AG09309 (cell line): ENCODE data around the gene ASB1.

Experiments used
- DNase-seq: peaks from one replicate; pipeline ENCODE4 v3.0.0-alpha.2; 2010; ENCODE audit warnings: low read depth
- H3K4me3 ChIP-seq: 2 replicates; pipeline ENCODE4 v1.5.1; 2011; ENCODE audit warnings: mild to moderate bottlenecking, low read depth, low read length, moderate library complexity; ENCODE audit not compliant: control insufficient read depth
- CTCF ChIP-seq: IDR thresholded peaks from 2 replicates; pipeline ENCODE4 v1.5.1; 2011; ENCODE audit warnings: mild to moderate bottlenecking, low read depth, low read length, inconsistent platforms; ENCODE audit not compliant: insufficient read depth, control insufficient read depth; ENCODE audit errors: missing control alignments

Gene ASB1

GRCh38 chr2:238418196-238418998, 8.3 kb upstream of the ASB1 start:
- no peak for DNase-seq
- TF ChIP-seq CTCF = no peak
- H3K4me3 ChIP-seq = no peak overlapping the region

- TF ChIP-seq CTCF = no peak
- DNase-seq = no peak
- no peak overlapping the region for H3K4me3 ChIP-seq
These were observed 7.7 kb upstream of the ASB1 start for GRCh38 chr2:238418999-238419546.

GRCh38 chr2:238420442-238420841, 6.3 kb upstream of the ASB1 start:
- DNase-seq = no peak
- TF ChIP-seq CTCF = no peak
- H3K4me3 ChIP-seq = no peak overlapping the region

GRCh38 chr2:238420878-238421694, 5.6 kb upstream of the ASB1 start:
- TF ChIP-seq CTCF = no peak
- no peak overlapping the region for H3K4me3 ChIP-seq
- no peak for DNase-seq

- no peak overlapping the region for H3K4me3 ChIP-seq
- no peak for TF ChIP-seq CTCF
These were observed 5.1 kb upstream of the ASB1 start for GRCh38 chr2:238421695-238422035.

GRCh38 chr2:238422285-238422684, 4.4 kb upstream of the ASB1 start:
- no peak overlapping the region for H3K4me3 ChIP-seq
- DNase-seq = no peak
- TF ChIP-seq CTCF = no peak

More at GRCh38 chr2:238421695-238422035, 5.1 kb upstream of the ASB1 start:
- DNase-seq = no peak
